Measurements from ENCODE around the gene TRMT44.

- TF ChIP-seq CTCF (IDR thresholded peaks at IDR 0.05) (no peak), POLR2A (IDR thresholded peaks at IDR 0.05) (no peak)
Measured at GRCh38 chr4:8394806-8395205, 45.8 kb upstream of the TRMT44 start.
